SW480 (cell line): ENCODE data around the gene ARMH1.
"Not testable (repeated sequence)": the region's sequence is repeated elsewhere in the genome, so short reads cannot be mapped to it uniquely, and the experiment has no call there.

Experiments used
- DNase-seq: peaks from one replicate; pipeline ENCODE4 v3.0.0-alpha.2; 2016; ENCODE audit warnings: low spot score

The ARMH1 gene

GRCh38 chr1:44695671-44696070 is 21.2 kb downstream of the ARMH1 start:
- no peak for DNase-seq

- DNase-seq, result no peak
These were observed 21.6 kb downstream of the ARMH1 start for GRCh38 chr1:44696101-44696500.

DNA sequence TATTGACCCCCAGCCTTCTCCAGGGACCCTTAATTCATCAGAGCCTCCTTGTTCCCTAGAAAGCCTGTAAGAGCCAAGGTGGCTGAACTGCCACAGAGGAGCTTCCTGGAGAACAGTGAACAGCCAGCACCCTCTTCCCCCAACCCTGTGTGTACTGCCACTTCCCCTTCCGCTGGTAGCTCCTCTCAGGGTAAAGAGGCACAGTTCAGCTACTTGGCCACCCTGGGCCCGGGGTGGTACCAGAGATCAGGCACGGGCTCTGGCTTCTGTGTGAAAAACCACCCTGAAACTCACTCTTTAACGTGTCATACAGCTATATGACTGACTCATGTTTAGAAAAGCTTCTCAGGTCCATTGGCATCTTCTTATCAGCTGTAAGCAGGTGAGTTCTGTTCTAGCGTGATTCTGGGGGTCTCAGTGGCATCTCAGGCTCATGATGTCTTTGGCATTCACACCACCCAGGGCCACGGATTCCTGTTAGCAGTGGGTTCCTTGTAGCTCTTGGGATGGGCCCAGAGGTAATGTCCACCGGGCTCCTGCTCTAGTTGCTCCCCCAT is 22.4 kb downstream of the ARMH1 start:
- DNase-seq, result no peak

DNA sequence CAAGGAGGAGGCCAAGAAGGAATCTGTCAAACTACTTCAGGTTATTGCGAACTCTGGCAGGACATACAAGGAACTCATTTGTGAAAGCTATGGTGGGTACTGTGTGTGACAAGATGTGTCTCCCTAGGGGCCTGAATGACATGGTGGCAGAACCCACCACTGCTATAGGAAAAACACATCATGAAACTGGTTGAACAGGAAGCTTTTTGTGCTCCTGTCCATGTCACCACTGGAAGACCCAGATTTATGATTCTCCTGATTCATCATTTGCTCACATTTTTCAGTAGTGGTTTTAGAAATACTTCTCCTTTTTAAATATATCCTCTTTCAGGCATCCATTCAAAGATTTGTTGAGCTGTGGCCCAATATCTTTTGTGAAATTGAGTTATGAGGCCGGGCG is 23.6 kb downstream of the ARMH1 start:
- no peak for DNase-seq

GRCh38 chr1:44699375-44699774 is 24.9 kb downstream of the ARMH1 start:
- DNase-seq, result not testable (repeated sequence)

- DNase-seq, result no peak
These were observed 26.1 kb downstream of the ARMH1 start for GRCh38 chr1:44700573-44700972.

DNA sequence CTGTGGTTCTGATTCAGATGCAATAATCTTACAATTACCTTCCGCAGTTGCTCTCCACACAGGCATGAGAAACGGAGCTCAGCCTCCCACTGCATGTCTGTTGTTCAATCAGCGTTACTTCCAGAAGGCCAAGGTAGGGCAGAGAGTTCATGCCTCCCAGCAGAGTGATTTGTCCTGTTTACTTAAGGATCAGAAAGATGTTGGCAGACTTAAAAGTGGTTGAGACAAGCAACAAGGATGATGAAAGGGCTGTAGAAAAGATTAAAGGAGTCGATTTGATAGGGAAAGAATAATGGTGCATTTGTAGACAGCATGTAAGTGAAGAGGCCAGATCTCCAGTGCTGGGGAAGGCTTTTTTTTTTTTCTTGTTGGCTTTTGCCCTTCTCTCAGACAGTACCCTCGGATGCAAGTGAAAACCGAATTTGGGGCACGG is 26.6 kb downstream of the ARMH1 start:
- DNase-seq, result peak; percentile 26

DNA sequence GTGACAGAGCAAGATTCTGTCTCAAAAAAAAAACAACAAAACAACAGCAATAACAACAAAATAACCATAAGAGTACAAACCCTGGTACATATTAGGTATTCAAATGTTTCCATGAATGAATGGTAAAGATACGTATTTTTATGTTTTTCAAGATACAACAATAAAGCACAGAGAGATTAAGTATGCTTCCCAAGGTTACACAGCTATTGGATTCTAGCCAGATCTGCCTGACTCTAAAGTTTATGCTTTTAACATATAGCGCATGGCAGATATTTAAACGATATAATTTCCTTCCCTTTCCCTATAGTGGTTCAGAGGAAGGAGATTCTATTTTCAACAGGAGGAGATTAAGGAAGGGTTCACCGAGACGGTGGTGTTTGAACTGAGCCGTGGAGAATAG is 31.0 kb downstream of the ARMH1 start:
- DNase-seq, result no peak

DNA sequence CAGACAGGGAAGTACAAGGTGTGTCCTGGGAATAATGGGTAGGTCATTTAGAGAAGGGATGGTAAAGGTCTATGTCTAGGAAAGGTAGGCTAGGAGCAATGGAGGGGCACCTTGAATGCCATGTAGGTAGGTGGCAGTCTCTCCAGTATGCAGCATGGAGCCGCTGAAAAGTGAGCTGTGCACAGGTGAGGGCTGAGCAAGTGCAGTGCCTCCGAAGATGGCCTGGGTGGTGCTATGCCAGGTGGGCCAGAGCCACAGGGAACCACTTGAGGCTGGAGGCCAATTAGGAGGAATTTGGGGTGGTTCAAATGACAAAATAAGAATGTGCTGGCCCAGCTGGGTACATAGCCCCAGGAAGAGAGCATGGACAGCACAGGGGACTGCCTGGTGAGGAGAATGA is 31.4 kb downstream of the ARMH1 start:
- DNase-seq, result no peak

GRCh38 chr1:44707112-44707881 is 32.8 kb downstream of the ARMH1 start:
- DNase-seq, result peak; percentile 28

DNA sequence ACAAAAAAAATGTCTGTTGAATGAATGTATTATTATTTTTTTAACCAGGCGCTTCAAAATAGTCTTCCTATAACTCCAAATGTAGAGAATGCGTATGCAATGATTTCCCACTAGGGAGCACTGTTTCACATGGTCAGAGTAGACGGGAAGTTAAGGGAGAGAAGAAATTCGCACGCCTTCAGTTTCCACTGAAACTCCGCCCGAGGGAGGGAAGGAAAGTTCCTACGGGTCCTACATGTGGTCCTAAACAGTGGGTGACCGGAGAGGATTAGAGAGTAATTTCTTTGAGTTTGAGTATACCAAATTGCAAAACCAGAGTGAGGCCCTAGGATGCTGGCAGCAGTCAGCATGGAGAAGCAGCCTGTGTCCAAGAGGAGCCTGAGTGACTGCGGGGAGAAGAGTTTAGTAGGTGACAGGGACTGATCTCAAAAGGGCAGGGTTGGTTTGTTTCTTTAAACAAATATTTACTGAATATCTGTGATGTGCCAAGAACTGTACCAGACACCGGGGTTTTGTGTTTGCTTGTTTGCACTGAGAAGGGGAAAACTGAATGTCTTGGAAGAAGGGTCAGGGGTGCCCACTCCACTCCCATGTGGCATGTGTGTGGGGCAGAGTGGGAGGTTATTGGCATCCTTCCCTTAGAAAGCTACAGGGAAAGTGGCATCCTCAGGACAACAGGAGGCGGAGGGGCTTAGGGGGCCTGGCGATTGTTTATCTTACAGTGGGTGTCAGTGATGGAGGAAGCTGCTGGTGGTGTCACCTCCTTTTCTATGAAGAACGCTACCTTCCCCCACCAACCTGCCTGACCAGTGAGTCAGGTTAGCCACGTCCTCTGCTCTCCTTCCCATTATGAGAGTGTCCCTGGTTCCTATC is 33.7 kb downstream of the ARMH1 start:
- DNase-seq, result no peak

DNA sequence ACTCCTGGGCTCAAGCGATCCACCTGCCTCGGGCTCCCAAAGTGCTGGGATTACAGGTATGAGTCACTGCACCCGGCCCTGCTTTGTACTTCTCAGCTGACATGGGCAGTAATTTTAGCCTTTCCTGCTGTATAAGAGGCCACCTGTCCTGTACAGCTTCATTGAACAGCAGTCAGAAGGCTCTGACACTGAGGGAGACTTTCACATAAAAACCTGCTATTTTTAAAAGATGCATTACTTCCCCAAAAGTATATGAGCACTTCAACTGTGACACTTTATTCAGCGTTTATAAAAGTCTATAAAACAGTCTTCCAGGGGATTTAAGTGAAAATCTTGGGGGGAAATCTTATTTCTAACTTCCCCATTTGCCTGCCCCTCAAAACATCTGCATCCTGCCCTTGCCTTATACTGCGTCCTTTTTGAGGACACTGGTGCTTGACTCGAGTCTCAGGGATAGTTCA is 38.8 kb downstream of the ARMH1 start:
- peak; percentile 85 for DNase-seq

DNA sequence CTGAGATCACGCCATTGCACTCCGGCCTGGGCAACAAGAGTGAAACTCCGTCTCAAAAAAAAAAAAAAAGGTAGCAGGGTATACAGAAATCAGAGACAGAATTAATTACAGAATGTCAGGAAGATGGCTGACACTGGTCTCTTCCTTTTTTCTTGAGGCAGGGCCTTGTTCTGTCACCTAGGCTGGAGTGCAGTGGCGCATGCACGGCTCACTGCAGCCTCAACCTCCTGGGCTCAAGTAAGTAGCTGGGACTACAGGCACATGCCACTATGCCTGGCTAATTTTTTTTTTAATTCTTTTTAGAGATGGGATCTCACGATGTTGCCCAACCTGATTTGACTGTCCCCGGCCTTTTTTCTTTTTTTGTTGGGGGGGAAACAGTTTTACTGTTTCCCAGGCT is 40.0 kb downstream of the ARMH1 start:
- no peak for DNase-seq

DNA sequence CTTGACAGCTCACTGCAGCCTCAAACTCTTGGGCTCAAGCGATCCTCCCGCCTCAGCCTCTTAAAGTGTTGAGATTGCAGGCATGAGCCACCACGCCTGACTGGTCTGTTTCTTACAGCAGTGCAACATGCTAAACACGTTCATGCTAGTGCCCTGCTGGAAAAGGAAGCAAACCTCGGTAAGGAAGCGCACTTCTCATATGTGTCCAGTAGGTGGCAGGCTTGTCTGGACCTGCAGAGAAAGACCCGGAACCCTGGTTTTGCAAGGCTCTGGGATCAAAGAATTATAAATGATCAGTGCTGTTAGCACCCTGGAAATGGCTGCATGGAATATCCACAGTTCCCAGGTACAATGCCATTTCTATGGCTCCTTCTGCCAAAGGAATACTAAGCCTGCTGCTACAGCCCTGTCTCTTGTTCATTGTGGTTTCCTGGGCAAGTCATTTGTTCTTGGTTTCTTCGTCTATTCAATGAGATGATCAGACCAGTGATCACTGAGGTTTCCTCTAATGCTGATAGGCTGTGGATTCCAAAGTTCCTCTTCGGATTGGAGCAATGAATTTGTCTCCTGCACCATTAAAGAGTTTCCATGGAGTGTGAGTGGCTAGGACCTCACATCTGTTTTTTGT is 40.5 kb downstream of the ARMH1 start:
- DNase-seq, result peak; percentile 74

DNA sequence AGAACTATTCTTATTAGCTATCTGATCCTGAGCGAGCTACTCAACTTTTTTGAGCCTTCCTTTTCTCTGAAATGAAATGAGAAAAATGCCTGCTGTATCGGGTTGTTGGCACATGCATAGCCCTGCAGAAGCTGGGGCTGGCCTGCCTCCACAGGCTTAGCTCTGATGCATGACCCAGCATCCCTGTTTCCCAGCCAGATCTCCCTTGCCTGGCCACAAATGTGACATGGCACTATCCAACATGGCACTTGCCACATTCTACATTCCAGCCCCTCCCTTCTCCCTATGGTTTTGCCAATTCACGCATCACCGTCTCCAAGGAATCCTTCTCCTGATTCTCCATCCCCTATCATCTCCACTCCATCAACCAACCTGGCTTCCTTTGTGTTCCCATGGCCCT is 42.6 kb downstream of the ARMH1 start:
- no peak for DNase-seq

DNA sequence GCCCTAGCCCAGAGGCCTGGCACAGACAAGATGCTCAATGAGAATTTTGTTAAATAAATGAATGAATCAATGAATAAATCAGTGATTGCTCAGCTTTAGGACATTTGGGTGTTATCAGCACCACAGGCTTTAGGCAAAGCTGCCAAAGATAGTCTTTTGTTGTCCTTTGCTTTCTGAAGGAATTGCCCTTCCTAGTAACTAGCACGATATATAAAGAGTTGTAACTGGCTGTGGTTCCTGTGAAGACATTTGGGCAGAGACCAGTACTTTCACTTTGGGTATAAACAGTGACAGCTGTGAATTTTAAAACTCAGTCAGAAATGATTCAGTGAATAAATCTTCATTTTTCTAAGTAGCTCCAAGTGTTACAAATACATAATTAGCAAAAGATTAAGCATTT is 43.1 kb downstream of the ARMH1 start:
- DNase-seq, result no peak

DNA sequence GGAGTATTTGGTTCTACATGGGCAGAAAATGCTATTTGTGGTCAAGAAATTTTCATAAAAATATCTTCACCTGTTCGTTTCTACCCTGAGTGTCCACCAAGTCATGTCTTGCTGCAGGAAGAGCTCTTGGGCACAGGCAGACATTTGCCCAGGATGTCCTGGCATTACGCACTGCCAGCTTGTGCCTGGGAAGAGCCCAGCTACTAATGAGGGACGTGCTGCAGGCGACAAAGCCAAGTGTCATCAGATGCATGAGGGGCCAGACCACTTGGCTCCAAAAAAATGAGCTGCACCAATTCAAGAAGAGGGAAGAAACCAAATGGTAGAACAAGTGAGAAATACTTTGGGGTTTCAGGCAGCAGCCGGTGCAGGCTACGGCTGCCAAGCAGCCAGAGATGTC is 43.6 kb downstream of the ARMH1 start:
- DNase-seq, result no peak

- no peak for DNase-seq
These were observed 44.8 kb downstream of the ARMH1 start for GRCh38 chr1:44719318-44719717.

DNA sequence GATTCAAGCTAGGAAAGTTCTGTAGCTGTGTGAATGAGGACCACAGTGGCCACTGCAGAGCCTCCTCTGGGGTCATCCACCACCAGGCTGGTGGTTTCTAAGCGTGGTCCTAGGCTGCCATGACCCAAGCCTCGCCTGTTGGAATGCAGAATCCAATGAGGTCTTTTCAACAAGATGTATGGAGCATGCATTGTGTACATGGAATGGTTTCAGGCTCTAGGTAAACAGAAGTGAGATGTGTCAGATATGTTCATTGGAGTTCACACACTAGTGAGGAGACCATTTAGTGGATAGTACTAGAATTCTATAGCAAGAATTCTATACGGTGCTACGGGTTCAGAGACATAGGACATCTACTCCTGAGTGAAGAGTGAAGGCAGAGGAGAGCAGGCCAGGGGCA is 45.8 kb downstream of the ARMH1 start:
- DNase-seq, result no peak

GRCh38 chr1:44721485-44722361 is 47.2 kb downstream of the ARMH1 start:
- peak; percentile 97 for DNase-seq

DNA sequence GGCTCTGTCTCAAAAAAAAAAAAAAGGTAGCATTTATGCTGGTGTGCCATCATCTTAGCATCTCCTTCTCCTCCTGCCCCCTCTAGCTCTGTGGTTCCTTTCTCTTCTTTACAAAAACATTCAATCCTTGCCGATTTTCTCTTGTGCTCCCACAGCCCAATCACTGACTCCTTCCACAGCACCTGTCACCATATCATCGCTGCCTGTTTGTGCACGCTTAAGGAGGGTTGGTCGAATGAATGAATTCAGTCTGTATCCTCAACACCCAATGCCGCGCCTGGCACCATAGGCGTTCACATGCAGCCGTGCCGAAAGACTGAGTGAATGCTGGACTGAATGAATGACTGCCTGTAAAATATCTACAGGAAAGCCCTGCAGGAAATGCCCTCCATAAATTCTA is 48.5 kb downstream of the ARMH1 start:
- no peak for DNase-seq
